GM18861 (cell line): Measurements from ENCODE around the gene KCNK2.
"Not testable (repeated sequence)": the region's sequence is repeated elsewhere in the genome, so short reads cannot be mapped to it uniquely, and the experiment has no call there.

Source experiments
- ATAC-seq: cut with Tn5 transposase; IDR thresholded peaks from one replicate; pipeline ENCODE4 v1.9.1; 2021; ENCODE audit not compliant: unreplicated experiment

KCNK2 gene

DNA sequence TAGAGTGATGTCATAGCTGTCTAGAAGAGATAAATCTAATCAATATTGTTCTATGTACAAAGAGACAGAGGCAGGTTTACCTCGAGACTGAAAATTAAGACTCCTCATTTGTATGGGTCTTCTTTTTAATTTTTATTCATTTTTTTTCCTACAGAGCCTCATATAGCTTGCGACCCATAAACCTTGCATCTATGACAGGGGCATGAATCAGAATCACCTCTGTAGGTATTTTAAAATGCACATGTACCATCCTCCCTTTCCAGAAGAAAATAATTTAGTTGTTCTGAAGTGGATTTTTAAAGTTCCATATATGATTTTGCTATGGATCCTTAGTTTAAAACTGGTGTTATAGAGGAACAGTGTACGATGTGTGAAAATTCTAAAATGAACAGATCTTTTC, 64.5 kb downstream of the KCNK2 start:
- no peak for ATAC-seq

GRCh38 chr1:215151841-215152549, 69.5 kb downstream of the KCNK2 start:
- no peak for ATAC-seq

- ATAC-seq, result no peak
Observed at GRCh38 chr1:215156232-215156631, 73.7 kb downstream of the KCNK2 start.

DNA sequence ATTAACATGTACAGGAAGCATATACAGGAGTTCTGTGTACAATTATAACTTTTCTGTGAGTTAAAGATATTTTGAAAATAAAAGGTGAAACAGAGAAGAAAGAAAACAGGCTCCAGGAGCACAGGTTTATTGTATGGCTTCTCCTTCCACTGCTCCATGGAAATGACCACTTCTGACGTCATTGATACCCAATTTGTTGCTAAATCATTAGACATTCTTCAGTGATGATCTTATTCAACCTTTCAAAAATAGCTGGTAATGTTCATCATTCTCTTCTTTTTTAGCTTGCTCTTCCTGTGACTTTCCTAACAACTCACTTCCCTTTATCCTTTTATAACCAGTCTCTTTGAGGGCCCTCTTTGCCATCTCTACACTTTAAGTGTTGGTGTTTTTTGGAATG, 77.8 kb downstream of the KCNK2 start:
- ATAC-seq, result no peak

DNA sequence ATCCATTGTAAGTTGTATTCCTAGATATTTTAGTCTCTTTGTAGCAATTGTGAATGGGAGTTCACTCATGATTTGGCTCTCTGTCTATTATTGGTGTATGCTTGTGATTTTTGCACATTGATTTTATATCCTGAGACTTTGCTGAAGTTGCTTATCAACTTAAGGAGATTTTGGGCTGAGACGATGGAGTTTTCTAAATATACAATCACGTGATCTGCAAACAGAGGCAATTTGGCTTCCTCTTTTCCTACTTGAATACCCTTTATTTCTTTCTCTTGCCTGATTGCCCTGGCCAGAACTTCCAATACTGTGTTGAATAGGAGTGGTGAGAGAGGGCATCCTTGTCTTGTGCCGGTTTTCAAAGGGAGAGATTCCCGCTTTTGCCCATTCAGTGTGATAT, 80.6 kb downstream of the KCNK2 start:
- not testable (repeated sequence) for ATAC-seq

- no peak for ATAC-seq
Observed at GRCh38 chr1:215166886-215167285, 84.3 kb downstream of the KCNK2 start.

GRCh38 chr1:215181518-215181917, 99.0 kb downstream of the KCNK2 start:
- no peak for ATAC-seq

DNA sequence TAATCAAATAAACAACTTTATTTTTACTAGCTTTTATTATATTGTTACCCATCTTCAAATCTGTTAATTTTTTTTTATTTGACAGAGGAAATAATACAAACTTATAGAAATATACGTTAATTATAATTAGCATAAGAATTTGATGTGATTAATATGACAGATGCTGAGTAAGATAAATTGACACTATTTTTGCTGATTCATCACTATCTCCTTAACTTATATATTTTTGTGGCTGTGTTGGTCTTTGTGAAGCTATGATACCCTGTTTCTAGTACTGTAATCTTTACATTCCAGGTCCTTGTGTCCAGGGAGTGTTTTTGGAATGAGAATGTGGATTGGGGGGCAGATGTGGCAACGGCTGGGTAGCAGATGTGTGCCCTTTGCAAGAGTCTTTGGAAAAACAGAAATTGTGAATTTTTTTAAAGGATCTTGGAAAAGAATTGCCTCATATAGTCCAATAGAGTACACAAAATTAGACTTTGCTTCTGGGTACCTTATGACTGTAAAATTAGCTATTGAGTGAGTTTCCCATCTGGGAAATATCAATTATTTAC, 102.6 kb downstream of the KCNK2 start:
- no peak for ATAC-seq

- no peak for ATAC-seq
Observed at GRCh38 chr1:215188302-215188950, 105.9 kb downstream of the KCNK2 start.

GRCh38 chr1:215192306-215192705, 109.8 kb downstream of the KCNK2 start:
- no peak for ATAC-seq

- ATAC-seq, result no peak
Observed at GRCh38 chr1:215198021-215198420, 115.5 kb downstream of the KCNK2 start.

GRCh38 chr1:215200121-215200520, 117.6 kb downstream of the KCNK2 start:
- no peak for ATAC-seq

DNA sequence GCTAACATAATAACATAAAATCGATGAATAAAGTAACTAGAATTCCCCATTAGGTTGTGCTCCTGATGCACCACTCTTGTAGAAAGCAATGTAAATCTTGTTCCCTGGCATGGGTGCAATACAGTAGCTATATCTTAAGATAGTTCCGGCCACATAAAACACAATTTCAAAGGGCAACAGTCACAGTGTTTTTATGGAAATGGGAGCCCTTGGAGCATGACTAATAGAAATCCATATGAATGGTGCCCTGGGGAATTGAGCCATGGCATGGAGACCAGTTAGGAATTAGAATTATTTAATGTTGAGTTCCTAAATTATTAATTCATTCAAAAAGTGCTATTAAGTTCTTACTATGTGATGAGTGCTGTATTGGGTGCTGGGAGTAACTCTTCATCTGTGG, 118.7 kb downstream of the KCNK2 start:
- no peak for ATAC-seq

DNA sequence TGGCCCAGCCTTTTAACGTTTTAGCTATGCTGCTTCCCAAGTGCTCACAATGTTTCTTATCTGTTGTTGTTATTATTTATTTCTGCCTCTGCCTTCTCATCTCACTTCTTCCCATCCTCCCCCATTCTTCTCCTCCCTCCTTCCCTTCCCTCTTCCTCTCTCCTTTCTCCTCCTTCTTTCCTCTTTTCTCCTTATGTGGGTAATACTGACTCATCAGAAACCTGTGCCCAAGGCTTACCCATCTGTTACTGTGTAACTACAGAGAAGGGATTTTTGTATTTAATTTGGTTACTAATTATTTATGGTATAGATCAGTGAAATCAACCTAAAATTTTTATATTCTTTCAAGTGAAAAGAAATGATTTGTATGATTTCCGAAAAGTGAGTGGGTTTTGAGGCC, 120.3 kb downstream of the KCNK2 start:
- ATAC-seq, result no peak

- ATAC-seq, result no peak
Observed at GRCh38 chr1:215210167-215210566, 127.6 kb downstream of the KCNK2 start.

DNA sequence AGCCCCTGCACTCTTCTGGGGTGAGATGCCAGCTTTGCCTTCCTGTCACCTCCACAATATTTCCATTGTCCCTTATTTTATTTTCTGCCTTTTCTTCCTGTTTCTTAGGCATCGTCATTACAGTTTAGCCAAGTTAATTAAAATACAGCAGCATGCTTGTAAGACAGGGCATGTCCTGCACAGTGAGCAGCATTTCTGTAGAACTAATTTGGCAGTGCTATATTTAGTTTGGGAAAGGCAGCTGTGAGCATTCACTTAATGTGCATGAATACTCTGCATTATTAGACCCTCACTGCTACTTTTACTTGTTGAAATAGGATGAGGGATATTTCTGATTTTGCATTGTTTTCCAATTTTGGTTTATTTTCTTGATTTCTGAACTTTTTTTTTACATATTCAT, 133.3 kb downstream of the KCNK2 start:
- no peak for ATAC-seq

GRCh38 chr1:215219372-215219771, 136.8 kb downstream of the KCNK2 start:
- ATAC-seq, result no peak

DNA sequence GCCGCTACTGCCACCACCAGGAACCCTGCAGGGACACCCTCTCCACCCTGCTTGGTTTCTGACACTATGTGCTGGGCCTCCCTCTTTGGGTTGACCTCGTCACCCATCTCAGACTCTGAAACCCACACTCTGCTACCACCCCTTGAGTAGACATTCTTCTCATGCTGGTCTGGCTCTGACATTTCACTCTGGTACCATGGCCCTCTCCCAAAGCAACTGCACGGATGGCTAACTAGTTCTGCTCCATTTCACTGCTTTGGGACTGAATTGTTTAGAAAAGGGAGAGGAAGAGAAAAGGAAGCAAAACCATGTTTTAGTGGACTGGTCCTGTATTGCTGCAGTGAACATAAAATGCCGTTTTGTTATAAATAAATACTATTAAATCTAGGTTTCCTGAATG, 137.8 kb downstream of the KCNK2 start:
- ATAC-seq, result no peak

- no peak for ATAC-seq
Observed at GRCh38 chr1:215226757-215227156, 144.2 kb downstream of the KCNK2 start.

- ATAC-seq, result no peak
Observed at GRCh38 chr1:215228193-215228592, 145.7 kb downstream of the KCNK2 start.

- ATAC-seq, result no peak
Observed at GRCh38 chr1:215241451-215241850, 158.9 kb downstream of the KCNK2 start.

GRCh38 chr1:215243345-215244054, 161.0 kb downstream of the KCNK2 start:
- no peak for ATAC-seq
